ENCODE data around the gene HEATR3. TPM values are rescaled to one million over a fixed set of nuclear protein-coding genes. Genes with fewer than 3 reads are reported as not detected.

HEATR3 gene
- total RNA-seq, 1 donor, result 11.0 TPM

GRCh38 chr16:50056226-50056625 lies 9.5 kb upstream of the HEATR3 start:
- DNase-seq (ENCODE audit: low read depth in 2 of 3, low spot score in 2 of 3), result no peak

- DNase-seq (ENCODE audit: low read depth in 2 of 3, low spot score in 2 of 3), result no peak
Observed at GRCh38 chr16:50058091-50058771, 7.5 kb upstream of the HEATR3 start.

- no peak for DNase-seq (ENCODE audit: low read depth in 2 of 3, low spot score in 2 of 3)
Observed at GRCh38 chr16:50059111-50059510, 6.7 kb upstream of the HEATR3 start.

GRCh38 chr16:50059669-50060068 lies 6.1 kb upstream of the HEATR3 start:
- no peak for DNase-seq (ENCODE audit: low read depth in 2 of 3, low spot score in 2 of 3)

- DNase-seq (ENCODE audit: low read depth in 2 of 3, low spot score in 2 of 3), result no peak
Observed at GRCh38 chr16:50061326-50061725, 4.4 kb upstream of the HEATR3 start.

GRCh38 chr16:50065241-50065623 lies 538 bp upstream of the HEATR3 start:
- no peak for DNase-seq (ENCODE audit: low read depth in 2 of 3, low spot score in 2 of 3)

GRCh38 chr16:50066482-50067289 lies 916 bp downstream of the HEATR3 start:
- DNase-seq (ENCODE audit: low read depth in 2 of 3, low spot score in 2 of 3), result peak in 1 of 3 donors; percentile 11

GRCh38 chr16:50067290-50067853 lies 1.6 kb downstream of the HEATR3 start:
- peak in 2 of 3 donors; percentile 60 to 80 for DNase-seq (ENCODE audit: low read depth in 2 of 3, low spot score in 2 of 3)

- no peak for DNase-seq (ENCODE audit: low read depth in 2 of 3, low spot score in 2 of 3)
Observed at GRCh38 chr16:50068550-50068949, 2.8 kb downstream of the HEATR3 start.

- no peak for DNase-seq (ENCODE audit: low read depth in 2 of 3, low spot score in 2 of 3)
Observed at GRCh38 chr16:50069060-50069459, 3.3 kb downstream of the HEATR3 start.

- DNase-seq (ENCODE audit: low read depth in 2 of 3, low spot score in 2 of 3), result peak in 2 of 3 donors; percentile 31 to 57
Observed at GRCh38 chr16:50071075-50071671, 5.4 kb downstream of the HEATR3 start.

- no peak for DNase-seq (ENCODE audit: low read depth in 2 of 3, low spot score in 2 of 3)
Observed at GRCh38 chr16:50072730-50073129, 7.0 kb downstream of the HEATR3 start.

- no peak for DNase-seq (ENCODE audit: low read depth in 2 of 3, low spot score in 2 of 3)
Observed at GRCh38 chr16:50079397-50080140, 13.8 kb downstream of the HEATR3 start.

- DNase-seq (ENCODE audit: low read depth in 2 of 3, low spot score in 2 of 3), result no peak
Observed at GRCh38 chr16:50081428-50082018, 15.8 kb downstream of the HEATR3 start.

- no peak for DNase-seq (ENCODE audit: low read depth in 2 of 3, low spot score in 2 of 3)
Observed at GRCh38 chr16:50083996-50084395, 18.2 kb downstream of the HEATR3 start.

- DNase-seq (ENCODE audit: low read depth in 2 of 3, low spot score in 2 of 3), result no peak
Observed at GRCh38 chr16:50086176-50086575, 20.4 kb downstream of the HEATR3 start.

GRCh38 chr16:50088302-50088701 lies 22.5 kb downstream of the HEATR3 start:
- DNase-seq (ENCODE audit: low read depth in 2 of 3, low spot score in 2 of 3), result no peak

- DNase-seq (ENCODE audit: low read depth in 2 of 3, low spot score in 2 of 3), result no peak
Observed at GRCh38 chr16:50092891-50093290, 27.1 kb downstream of the HEATR3 start.

GRCh38 chr16:50093607-50094539 lies 28.1 kb downstream of the HEATR3 start:
- peak in 2 of 3 donors; percentile 21 to 60 for DNase-seq (ENCODE audit: low read depth in 2 of 3, low spot score in 2 of 3)

Measured in hematopoietic multipotent progenitor cell (in vitro differentiated cells).